ENCODE data around the gene COMMD2.
A peak's percentile ranks its signal among the peaks of the same experiment; 100 is the strongest.

Gene COMMD2

GRCh38 chr3:149752051-149752787 lies at the start of gene COMMD2:
TSS of gene COMMD2 (minus strand) at chr3:149752489. CDS start at chr3:149752444, 45 bp downstream.
- DNase-seq (ENCODE audit: low read depth in 2 of 2): peak; percentile 37 to 47

GRCh38 chr3:149801639-149802038 lies 49.4 kb upstream of the COMMD2 start:
- DNase-seq (ENCODE audit: low read depth in 2 of 2): no peak

- no peak for DNase-seq (ENCODE audit: low read depth in 2 of 2)
Observed at GRCh38 chr3:149801195-149801594, 48.9 kb upstream of the COMMD2 start.

- DNase-seq (ENCODE audit: low read depth in 2 of 2): no peak
Observed at GRCh38 chr3:149800693-149801092, 48.4 kb upstream of the COMMD2 start.

GRCh38 chr3:149796026-149796425 lies 43.7 kb upstream of the COMMD2 start:
- DNase-seq (ENCODE audit: low read depth in 2 of 2): no peak

- DNase-seq (ENCODE audit: low read depth in 2 of 2): no peak
Observed at GRCh38 chr3:149792452-149793270, 40.4 kb upstream of the COMMD2 start, which contains the start of gene ANKUB1. TSS of gene ANKUB1 (minus strand) at chr3:149792554. CDS start at chr3:149792366, 188 bp downstream.

- DNase-seq (ENCODE audit: low read depth in 2 of 2): no peak
Observed at GRCh38 chr3:149790698-149791097, 38.4 kb upstream of the COMMD2 start.

GRCh38 chr3:149790268-149790667 lies 38.0 kb upstream of the COMMD2 start:
- DNase-seq (ENCODE audit: low read depth in 2 of 2): no peak

- DNase-seq (ENCODE audit: low read depth in 2 of 2): no peak
Observed at GRCh38 chr3:149784064-149784704, 31.9 kb upstream of the COMMD2 start.

GRCh38 chr3:149783576-149783975 lies 31.3 kb upstream of the COMMD2 start:
- no peak for DNase-seq (ENCODE audit: low read depth in 2 of 2)

GRCh38 chr3:149781741-149782140 lies 29.5 kb upstream of the COMMD2 start:
- no peak for DNase-seq (ENCODE audit: low read depth in 2 of 2)

GRCh38 chr3:149781211-149781610 lies 28.9 kb upstream of the COMMD2 start:
- DNase-seq (ENCODE audit: low read depth in 2 of 2): no peak

GRCh38 chr3:149777414-149778214 lies 25.3 kb upstream of the COMMD2 start:
- no peak for DNase-seq (ENCODE audit: low read depth in 2 of 2)

- DNase-seq (ENCODE audit: low read depth in 2 of 2): no peak
Observed at GRCh38 chr3:149776170-149776569, 23.9 kb upstream of the COMMD2 start.

GRCh38 chr3:149772861-149773260 lies 20.6 kb upstream of the COMMD2 start:
- no peak for DNase-seq (ENCODE audit: low read depth in 2 of 2)

GRCh38 chr3:149771652-149772271 lies 19.5 kb upstream of the COMMD2 start:
- DNase-seq (ENCODE audit: low read depth in 2 of 2): no peak

GRCh38 chr3:149770246-149770645 lies 18.0 kb upstream of the COMMD2 start:
- no peak for DNase-seq (ENCODE audit: low read depth in 2 of 2)

- no peak for DNase-seq (ENCODE audit: low read depth in 2 of 2)
Observed at GRCh38 chr3:149768704-149769103, 16.4 kb upstream of the COMMD2 start.

GRCh38 chr3:149767720-149768119 lies 15.4 kb upstream of the COMMD2 start:
- DNase-seq (ENCODE audit: low read depth in 2 of 2): no peak

- no peak for DNase-seq (ENCODE audit: low read depth in 2 of 2)
Observed at GRCh38 chr3:149765762-149766334, 13.6 kb upstream of the COMMD2 start.

- no peak for DNase-seq (ENCODE audit: low read depth in 2 of 2)
Observed at GRCh38 chr3:149764302-149764701, 12.0 kb upstream of the COMMD2 start.
